GM13976 (cell line): Measurements from ENCODE around the gene AUTS2.
A peak's percentile ranks its signal among the peaks of the same experiment; 100 is the strongest.

Experiments
- DNase-seq: peaks from one replicate; pipeline ENCODE4 v3.0.0; 2012; ENCODE audit warnings: low spot score
- in situ Hi-C: fragments of 300-500 bp; cut with MboI; formaldehyde crosslinking; loops from one replicate; pipeline ENCODE4 v1.12.0; 2022; ENCODE audit warnings: low sequenced_read_pairs, mixed read lengths, inconsistent platforms; ENCODE audit not compliant: unreplicated experiment
- TF ChIP-seq, protein P1 (sequence below): IDR thresholded peaks from 2 replicates; pipeline ENCODE4 v1.5.1; 2012; ENCODE audit warnings: borderline replicate concordance, mild to moderate bottlenecking; ENCODE audit not compliant: insufficient read depth; ENCODE audit errors: extremely low read depth, missing control alignments, control extremely low read depth

AUTS2 gene

DNA sequence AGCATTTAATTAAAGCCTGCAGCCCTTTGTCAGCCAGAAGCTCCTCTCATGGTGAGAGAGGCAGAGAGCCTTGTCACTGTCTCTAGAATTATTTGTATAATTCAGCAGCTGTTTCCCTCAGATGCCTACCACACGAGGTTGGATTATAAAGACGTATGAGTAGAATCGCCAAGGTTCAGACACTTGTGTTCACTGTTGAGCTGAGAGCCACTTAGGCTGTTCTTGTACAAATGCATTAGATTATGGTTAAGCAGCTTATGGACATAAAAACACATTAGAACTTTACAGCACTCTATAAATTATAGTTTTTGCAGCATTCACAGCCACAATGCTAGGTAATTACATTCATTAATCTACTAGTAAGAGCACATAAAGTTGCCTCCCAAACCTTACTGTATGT, 282.6 kb downstream of the AUTS2 start:
- in situ Hi-C loops: no loop called here
- no peak for DNase-seq
- TF ChIP-seq, protein P1, sequence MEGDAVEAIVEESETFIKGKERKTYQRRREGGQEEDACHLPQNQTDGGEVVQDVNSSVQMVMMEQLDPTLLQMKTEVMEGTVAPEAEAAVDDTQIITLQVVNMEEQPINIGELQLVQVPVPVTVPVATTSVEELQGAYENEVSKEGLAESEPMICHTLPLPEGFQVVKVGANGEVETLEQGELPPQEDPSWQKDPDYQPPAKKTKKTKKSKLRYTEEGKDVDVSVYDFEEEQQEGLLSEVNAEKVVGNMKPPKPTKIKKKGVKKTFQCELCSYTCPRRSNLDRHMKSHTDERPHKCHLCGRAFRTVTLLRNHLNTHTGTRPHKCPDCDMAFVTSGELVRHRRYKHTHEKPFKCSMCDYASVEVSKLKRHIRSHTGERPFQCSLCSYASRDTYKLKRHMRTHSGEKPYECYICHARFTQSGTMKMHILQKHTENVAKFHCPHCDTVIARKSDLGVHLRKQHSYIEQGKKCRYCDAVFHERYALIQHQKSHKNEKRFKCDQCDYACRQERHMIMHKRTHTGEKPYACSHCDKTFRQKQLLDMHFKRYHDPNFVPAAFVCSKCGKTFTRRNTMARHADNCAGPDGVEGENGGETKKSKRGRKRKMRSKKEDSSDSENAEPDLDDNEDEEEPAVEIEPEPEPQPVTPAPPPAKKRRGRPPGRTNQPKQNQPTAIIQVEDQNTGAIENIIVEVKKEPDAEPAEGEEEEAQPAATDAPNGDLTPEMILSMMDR: no peak

DNA sequence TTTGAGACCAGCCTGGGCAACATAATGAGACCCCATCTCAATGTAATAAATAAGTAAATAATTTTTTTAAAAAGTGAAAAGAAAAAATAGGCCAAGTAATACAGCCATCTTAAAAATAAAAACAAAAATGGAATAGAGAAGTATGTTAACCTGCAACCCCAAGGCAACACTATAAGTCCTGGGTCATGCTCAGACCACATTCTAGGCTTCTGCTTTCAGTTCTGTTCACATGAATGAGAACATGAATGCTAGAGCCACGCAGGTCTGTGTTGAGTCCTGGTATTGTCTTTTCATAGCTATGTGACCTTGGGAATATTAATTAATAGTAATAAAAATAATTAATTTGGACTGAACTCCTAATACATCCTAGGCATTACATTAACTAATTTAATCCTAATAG, 284.0 kb downstream of the AUTS2 start:
- TF ChIP-seq, protein P1: no peak
- peak; percentile 33 for DNase-seq
- in situ Hi-C loops: no loop called here

DNA sequence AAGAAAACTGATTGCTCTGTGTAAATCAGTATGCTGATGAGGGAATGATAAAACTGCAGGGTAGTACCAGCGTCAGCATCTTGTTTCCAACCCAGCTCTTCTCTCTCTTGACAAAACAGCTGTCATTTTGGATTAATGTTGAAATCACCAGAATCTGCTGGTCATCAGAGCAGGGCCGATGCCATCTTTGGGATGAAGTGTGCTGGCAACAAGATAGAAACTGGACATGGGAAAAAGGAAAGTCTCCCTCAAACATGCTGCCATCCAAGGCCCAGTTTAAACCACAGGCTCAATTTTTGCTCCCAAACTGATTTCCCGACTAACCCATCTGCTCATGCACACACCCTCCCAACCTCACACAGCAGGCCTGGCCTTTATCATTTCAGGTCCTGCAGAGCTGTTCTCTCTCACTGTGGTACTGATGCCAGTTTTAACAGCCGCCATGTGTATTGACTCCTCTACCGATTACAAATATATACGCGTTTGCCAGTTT, 285.2 kb downstream of the AUTS2 start:
- no peak for DNase-seq
- TF ChIP-seq, protein P1: no peak
- in situ Hi-C loops: no loop called here

DNA sequence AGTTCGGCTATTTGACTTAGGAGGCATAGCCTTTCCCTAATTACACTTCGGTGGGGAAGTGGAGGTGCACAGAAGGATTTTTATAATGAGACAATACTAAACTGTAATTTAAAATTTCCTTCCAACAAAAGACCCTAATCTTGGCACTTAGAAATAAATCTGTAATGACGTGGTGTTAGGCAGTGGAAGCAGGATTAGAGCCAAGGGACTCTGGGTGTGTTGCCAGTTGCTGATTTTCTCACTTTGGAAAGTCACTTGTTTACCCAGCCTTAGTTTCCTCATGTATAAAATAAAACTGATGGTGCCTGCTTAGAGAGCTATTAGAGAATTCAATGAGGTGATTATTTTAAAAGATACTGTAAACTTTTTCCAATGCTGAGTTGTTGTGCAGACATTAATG, 287.2 kb downstream of the AUTS2 start:
- TF ChIP-seq, protein P1: no peak
- DNase-seq: no peak
- in situ Hi-C loops: no loop called here

DNA sequence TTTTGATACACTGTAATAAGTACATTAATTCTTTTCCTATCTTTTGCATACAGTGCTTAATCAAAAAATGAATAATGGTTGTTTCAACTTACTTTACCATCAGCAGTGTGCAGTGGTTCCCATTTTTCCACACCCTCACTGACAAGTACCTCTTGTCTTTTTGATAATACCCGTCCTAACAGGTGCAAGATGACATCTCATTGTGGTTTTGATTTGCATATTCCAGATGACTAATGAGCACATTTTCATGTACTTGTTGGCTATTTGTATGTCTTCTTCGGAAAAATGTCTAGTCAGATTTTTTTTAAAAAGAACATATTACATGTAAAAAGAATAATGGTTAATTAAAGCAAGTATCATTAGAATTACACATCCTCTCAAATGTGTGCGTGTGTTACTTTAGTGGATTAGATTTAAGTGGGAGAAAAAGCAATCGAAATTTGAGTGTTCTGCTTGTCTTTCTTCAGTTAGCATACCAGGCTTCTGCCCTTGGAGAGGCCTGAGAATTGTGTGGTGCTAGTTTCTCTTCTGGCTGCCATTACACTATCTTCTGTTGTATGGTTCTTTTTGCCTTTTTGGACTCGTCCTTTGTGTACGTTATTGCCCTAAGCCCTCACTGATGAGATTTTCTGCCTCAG, 291.2 kb downstream of the AUTS2 start:
- no peak for DNase-seq
- in situ Hi-C loops: no loop called here
- TF ChIP-seq, protein P1: no peak

DNA sequence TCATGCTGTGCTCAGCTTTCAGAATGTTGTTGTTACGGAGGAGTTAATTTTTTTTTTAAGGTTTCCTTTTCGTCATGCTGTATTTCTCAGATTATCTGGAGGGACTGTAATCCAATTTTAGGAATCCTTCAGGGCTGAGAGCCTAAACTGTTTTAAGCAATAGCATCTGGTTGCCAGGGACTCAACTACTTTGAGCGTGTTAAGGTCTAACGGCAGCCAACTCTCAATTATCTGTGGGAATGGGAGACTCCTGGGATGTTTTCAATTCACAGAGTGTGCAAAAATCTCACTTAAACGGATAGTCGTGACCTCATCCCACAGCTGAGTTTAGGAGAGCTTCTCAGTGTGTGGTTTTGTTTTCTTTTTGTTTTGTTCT, 291.7 kb downstream of the AUTS2 start:
- in situ Hi-C loops: no loop called here
- TF ChIP-seq, protein P1: no peak
- no peak for DNase-seq
